Kidney glomerular epithelial cell (primary cell): ENCODE data around the gene SPP2.

Source experiments
- DNase-seq: peaks from one replicate; lab custom pipeline; 2025; lab: John Stamatoyannopoulos, UW

SPP2 gene

DNA sequence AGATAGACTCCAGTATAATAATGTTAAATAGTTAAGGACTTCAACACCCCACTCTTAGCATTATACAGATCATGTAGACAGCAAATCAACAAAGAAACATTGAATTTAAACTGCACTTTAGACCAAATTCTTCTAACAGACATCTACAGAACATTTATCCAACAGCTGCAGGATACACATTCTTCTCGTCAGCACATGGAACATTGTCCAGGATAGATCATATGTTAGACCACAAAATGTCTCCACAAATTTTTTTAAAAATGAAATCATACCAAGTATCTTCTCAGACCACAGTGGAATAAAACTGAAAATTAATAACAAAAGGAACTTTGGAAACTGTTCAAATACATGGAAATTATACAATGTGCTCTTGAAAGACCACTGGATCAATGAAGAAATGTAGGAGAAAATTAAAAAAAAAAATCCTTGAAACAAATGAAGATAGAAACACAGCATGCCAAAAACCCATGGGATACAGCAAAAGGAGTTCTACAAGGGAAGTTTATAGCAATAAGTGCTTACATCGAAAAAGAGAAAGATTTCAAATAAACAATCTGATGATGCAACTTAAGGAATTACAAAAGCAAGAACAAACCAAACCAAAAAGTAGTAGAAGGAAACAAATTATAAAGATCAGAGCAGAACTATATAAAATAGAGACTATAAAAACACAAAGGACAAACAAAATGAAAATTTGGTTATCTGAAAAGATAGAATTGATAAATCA is 12.3 kb upstream of the SPP2 start:
- DNase-seq, result no peak

GRCh38 chr2:234044157-234044556 is 6.3 kb upstream of the SPP2 start:
- DNase-seq, result peak; percentile 85

- DNase-seq, result no peak
These were observed 4.0 kb upstream of the SPP2 start for GRCh38 chr2:234046521-234046920.

DNA sequence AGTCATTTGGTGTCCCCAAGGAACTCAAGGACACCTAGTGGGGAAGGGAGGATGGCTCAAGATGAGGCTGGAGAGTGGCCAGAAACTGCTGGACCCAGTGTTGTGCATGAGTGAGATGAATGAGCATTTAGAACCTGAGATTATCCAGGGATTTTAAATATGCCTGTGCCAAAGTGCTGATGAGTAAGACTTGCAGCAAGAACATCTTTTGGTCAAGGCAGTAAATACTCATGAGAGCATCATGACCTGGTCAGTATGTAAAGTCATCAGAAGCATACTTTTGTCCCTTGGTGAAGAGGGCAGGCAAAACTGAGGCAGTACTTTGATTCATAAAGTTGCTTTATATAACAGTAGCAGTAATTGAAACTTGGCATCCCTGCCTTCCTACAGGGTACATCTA is 3.1 kb upstream of the SPP2 start:
- no peak for DNase-seq

- DNase-seq, result no peak
These were observed 2.5 kb upstream of the SPP2 start for GRCh38 chr2:234048049-234048448.

- DNase-seq, result peak; percentile 25
These were observed 1.0 kb downstream of the SPP2 start for GRCh38 chr2:234051374-234052070.

DNA sequence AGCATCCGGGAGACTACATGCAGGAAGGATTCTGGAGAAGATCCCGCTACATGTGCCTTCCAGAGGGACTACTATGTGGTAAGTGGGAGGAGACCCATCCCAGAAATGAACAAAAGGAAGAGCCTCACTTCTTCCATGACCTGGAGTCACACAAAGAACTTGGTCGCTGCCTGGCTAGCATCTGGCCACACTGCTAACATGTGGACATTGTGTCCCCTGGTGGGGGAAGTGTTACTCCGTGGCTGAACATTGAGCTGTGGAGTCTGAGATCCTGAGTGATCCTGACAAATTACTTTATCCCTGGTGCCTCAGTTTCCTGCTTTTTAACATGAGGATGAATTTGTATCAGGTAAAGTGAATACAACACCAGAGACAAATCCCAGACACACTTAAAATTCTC is 8.4 kb downstream of the SPP2 start:
- DNase-seq, result no peak

- DNase-seq, result no peak
These were observed 9.7 kb downstream of the SPP2 start for GRCh38 chr2:234060236-234060635.

GRCh38 chr2:234061624-234062257 is 11.2 kb downstream of the SPP2 start:
- DNase-seq, result no peak

DNA sequence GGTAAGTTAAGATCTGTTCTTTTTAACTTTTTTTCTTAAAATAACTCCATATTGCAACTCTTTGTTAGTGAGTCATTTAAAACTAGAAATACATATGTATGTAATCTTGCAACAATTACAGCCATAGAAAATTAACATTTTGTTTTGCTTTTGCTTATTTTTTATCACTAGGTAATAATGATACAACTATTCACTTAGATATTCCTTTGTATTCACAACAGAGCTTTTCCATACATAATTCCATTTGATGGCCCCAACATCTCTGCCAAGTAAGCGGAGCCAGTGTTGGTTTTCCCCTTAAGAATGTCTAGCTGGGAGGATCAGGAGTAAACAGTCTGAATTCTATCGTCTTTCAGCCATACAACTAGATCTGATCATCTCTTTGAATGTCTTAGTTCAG is 16.1 kb downstream of the SPP2 start:
- no peak for DNase-seq

- no peak for DNase-seq
These were observed 21.2 kb downstream of the SPP2 start for GRCh38 chr2:234071664-234072063.

DNA sequence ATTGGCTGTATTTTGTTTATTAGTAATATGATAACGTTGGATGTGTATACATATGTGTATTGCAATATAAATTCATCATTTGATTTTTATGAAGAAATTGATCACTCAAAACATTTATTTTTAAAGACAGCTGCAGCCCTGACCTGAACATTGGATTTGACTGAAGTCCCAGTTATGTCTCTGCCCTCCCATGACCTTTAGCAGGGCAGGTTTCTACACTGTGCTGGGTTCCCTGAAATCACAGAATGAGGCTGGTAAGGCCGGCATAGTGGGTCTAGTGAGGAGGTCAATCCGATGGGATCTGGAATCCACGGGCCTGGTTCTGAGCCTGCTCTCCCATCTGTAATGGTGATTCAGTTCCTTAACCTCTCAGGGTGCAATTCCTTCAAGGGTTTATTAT is 22.0 kb downstream of the SPP2 start:
- DNase-seq, result no peak

DNA sequence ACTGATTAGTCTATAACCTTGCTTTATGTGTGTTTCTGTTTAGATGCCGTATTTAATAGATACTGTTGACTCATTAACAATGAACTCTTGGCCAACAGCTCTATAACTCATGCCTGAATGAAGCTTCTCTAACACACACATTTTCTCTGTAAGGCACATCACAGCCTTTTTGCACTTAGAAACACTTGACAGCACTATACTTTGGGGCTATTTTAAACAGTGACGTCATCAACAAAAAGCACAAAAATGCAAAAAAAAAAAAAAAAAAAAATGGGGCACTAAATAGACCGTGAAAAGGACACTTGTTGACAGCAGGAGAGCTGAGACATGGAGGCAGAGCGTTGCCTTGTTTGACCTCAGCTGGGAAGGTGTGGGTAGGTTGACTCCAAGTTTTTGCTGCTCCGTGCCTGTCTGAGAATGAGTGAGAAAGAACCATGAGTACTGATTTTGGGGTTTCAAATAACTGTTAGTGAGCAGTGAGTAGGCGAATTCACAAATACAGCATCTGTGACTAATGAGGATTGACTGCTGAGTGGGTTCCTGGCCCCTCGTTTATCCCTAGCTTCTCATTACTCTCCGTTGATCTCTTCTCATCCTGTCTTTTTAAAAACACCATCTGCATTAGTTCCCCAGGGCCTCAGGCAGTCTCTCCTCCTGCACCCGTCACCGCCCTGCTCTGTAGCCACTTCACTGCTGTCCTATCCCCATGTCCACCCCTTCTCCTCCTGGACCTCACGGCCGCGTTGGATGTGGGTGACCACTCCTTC is 24.4 kb downstream of the SPP2 start:
- no peak for DNase-seq

GRCh38 chr2:234075518-234075915 is 25.0 kb downstream of the SPP2 start:
- DNase-seq, result no peak

- DNase-seq, result no peak
These were observed 25.4 kb downstream of the SPP2 start for GRCh38 chr2:234075947-234076346.

DNA sequence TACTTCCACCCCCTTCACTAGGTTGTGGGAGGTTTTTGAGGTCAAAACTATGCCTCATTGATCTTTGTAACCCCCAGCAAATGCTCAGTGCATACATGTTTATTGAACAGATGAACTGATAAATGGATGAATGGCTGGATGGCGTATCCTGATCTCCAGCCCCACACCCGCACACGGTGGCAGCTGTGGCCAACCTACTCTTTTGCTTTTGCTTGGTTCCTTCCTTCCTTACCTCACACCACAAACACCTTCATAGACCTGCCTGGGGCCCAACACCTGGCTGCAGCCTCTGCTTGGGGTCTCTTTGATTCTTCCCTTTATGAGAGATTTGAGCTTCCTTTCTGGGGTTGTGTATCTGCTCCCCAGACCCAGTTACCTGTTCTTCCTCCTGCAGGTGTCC is 25.9 kb downstream of the SPP2 start:
- DNase-seq, result no peak

GRCh38 chr2:234078129-234078528 is 27.6 kb downstream of the SPP2 start:
- no peak for DNase-seq

GRCh38 chr2:234081970-234082822 is 31.7 kb downstream of the SPP2 start:
- DNase-seq, result no peak

GRCh38 chr2:234083572-234084348 is 33.3 kb downstream of the SPP2 start:
- no peak for DNase-seq

DNA sequence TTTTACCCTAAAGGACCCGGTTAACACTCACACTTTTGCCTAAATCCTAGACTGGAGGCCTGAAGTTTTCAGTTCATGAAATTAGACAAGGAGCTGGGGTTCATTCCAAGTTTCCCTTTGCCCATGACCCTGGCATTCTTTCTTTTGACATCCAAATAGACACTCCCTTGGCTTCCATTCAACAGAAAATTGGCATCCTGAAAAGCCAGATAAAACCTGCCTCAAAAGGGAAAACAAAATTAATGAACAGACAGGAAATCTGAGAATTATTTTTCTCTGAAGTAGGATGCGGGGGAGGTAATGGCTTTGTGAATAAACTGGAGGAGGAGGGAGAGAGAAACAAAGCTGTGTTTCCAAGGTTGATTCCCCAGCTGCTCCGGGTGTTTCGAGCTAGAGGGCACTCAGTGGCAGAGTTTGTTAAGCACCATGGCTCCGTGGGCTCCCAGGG is 41.0 kb downstream of the SPP2 start:
- DNase-seq, result peak; percentile 76

DNA sequence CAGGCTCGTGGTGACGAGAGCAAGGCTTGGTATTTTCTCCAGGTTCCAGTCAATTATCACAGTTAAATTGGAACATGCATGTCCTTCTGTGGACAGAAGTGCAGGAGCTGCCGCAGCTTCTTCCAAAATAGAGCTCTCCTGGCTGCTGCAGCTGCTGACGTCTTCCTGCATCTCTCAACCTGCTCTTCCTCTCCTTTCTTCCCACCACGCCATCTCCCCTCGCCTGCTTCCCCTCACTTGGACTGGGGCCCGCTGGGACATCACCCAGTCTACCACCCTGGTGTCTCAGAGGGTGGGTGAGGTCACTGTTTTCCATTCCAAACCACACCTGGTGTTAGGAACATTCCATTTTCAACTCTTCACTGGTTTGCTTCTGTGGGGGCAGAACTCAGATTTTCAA is 41.4 kb downstream of the SPP2 start:
- DNase-seq, result peak; percentile 52
